ENCODE results near the gene KIAA1958.

KIAA1958 gene, protein sequence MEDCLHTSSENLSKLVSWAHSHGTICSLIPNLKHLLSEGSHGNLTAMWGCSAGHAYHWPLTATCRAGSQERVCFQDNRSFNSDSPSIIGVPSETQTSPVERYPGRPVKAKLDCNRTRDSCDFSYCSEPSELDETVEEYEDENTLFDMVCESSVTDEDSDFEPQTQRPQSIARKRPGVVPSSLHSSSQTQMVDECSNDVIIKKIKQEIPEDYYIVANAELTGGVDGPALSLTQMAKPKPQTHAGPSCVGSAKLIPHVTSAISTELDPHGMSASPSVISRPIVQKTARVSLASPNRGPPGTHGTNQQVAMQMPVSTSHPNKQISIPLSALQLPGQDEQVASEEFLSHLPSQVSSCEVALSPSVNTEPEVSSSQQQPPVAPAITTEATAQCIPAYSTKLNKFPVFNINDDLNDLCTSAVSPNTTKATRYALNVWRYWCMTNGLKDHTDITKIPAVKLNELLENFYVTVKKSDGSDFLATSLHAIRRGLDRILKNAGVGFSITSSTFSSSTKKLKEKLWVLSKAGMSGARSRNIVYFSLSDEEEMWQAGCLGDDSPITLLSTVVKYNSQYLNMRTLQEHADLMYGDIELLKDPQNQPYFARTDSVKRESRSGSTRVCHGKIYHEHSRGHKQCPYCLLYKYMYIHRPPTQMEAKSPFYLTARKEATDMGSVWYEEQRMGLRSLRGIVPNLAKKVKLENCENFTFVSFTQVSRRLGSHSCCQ

DNA sequence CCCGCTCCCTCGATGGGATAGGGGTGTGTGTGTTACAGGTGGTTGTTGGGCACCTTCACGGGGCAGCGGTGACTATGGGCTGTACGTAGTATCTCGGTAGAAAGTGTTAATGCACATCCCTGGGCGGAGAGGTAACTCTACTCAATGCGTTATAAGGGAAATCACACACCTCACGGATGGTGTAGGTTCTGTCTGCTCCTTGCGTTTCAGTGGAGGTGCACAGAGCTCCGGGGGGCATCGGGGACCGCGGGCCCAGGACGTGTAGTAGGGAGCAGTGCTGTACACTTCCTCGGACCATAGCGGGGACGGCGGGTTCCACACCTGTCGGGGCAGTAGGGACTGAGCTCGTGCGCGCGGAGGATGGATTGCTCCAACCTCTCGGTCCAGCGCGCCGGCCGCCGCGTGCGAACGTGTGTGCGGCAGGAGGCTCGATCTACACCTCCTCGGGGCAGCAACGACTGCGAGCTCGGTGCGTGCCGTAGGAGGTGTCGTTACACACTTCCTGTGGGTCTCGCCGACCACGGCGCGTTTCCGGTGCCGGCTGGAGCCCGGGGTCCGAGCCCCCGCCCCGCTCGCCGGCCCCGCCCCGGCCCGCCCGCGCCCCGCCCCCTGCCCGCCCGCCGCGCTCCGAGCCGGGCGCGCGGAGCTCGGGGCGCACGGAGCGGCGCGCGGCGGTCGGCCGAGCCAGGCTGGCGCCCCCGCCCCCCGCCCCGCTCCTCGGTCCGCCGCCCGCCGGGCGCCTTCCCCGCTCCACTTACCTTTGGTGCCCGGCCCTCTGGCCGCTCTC lies at the start of gene KIAA1958:
KIAA1958 (plus strand) TSS at position 607 of the 787 bp plus-strand sequence. CDS start 87,254 bp downstream, outside the sequence.
- Mint-ChIP-seq H3K27me3 (no peaks in the 10 kb centered on the region), H3K27ac (peak within 1 kb of the TSS; percentile 94), H3K9me3 (no peaks in the 10 kb centered on the region), H3K4me3 (peak within 1 kb of the TSS; percentile 99), H3K4me1 (peaks cover 48% of the 10 kb centered on the region), H3K36me3 (no peaks in the 10 kb centered on the region)

DNA sequence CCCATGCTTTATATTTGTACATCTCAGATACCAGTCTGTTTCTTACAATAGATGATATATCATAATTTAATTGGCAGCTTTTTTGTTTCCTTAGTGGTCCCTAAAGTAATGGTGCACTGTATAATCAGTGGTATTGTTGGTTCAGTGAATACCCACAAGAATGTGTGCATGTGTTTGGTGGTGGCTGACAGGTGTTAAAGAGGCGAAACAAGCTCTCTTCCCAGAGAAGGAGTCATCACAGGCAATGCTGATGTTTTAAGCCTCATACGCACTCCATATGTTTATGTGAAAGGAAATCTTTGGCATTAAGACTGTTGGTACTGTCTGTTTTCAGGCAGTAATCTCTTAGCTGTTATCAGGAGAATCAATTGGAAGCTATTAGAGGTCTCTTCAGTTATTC lies 49.2 kb upstream of the KIAA1958 start:
- H3K4me3 Mint-ChIP-seq: no peak overlapping the region

DNA sequence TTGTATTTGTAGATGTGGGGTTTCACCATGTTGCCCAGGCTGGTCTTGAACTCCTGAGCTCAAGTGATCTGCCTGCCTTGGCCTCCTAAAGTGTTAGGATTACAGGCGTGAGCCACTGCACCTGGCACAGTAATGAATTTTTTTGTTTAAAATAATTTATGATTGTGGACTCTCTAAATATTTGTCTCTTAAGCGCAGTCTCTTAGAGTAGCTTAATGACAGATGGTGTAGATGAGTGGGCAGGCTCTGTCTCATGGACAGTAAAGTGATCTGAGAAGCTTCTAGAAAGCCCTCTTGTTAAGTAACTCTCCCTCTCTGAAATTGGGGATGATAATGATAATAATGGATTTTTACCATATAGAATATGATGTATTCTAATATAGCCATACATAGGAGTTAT lies 47.5 kb upstream of the KIAA1958 start:
- H3K4me3 Mint-ChIP-seq: no peak overlapping the region
- no peak overlapping the region for H3K27ac Mint-ChIP-seq
- H3K36me3 Mint-ChIP-seq: peaks cover 3% of the 10 kb centered on the region
- no peaks in the 10 kb centered on the region for H3K27me3 Mint-ChIP-seq
- no peaks in the 10 kb centered on the region for H3K9me3 Mint-ChIP-seq
- H3K4me1 Mint-ChIP-seq: no peaks in the 10 kb centered on the region

More for the DNA sequence above, 49.2 kb upstream of the KIAA1958 start:
- H3K9me3 Mint-ChIP-seq: no peaks in the 10 kb centered on the region
- no peak overlapping the region for H3K27ac Mint-ChIP-seq
- H3K27me3 Mint-ChIP-seq: no peaks in the 10 kb centered on the region
- H3K36me3 Mint-ChIP-seq: peaks cover 3% of the 10 kb centered on the region
- no peaks in the 10 kb centered on the region for H3K4me1 Mint-ChIP-seq

DNA sequence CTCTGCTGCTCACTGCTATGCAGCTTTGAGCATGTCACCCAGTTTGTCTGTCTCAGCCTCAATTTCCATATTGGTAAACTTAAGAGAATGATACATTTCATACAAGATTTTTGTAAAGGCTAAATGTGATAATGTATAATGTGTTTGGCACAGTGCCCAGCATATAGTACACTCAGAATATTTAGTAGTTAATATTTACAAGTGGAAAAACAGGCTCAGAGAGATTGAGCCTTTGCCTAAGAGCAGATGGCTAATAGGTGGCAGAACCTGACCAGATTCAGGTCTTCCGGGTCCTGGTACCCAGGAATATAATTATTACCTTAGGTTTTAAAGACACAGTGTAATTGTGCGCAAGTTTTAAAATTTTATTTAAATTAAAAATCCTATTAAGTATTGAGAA lies 46.8 kb upstream of the KIAA1958 start:
- no peaks in the 10 kb centered on the region for H3K27me3 Mint-ChIP-seq
- H3K36me3 Mint-ChIP-seq: peaks cover 3% of the 10 kb centered on the region
- no peaks in the 10 kb centered on the region for H3K9me3 Mint-ChIP-seq
- H3K27ac Mint-ChIP-seq: no peak overlapping the region
- H3K4me1 Mint-ChIP-seq: no peaks in the 10 kb centered on the region
- no peak overlapping the region for H3K4me3 Mint-ChIP-seq

DNA sequence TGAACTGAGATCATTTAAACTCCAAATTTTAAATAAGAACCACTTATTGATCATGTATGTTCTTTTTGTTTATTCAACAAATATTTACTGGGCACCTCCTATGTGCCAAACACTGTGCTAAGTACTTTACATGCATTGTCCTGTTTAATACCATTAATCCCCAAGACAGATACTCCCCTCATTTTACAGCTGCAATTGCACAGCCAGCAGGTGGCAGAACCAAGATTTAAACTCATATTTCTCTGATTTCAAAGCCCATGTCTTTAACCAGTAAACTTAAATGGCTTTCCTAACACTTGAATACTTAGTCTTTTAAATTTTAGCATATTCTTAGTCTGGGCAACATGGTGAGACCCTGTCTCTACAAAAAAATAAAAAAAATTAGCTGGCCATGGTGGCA lies 43.4 kb upstream of the KIAA1958 start:
- no peaks in the 10 kb centered on the region for H3K27me3 Mint-ChIP-seq
- H3K36me3 Mint-ChIP-seq: peaks cover 3% of the 10 kb centered on the region
- no peaks in the 10 kb centered on the region for H3K9me3 Mint-ChIP-seq
- H3K27ac Mint-ChIP-seq: no peak overlapping the region
- H3K4me3 Mint-ChIP-seq: no peak overlapping the region
- no peaks in the 10 kb centered on the region for H3K4me1 Mint-ChIP-seq

DNA sequence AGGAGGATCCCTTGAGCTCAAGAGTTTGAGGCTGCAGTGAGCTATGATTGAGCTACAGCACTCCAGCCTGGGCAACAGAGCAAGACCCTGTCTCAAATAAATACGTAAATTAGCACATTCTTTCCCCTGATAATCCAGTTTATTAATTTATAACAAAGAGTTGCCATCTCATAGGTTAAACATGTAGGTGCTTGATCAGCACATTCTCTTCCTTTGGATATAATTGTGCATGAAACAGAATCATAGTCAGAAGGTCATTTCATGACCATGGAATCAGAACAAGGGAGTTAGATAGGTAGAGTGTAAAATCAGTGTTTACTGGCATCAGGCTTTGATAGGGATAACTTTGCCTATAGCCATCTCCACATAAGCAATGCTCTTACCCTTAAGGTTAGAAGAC lies 43.0 kb upstream of the KIAA1958 start:
- H3K4me1 Mint-ChIP-seq: no peaks in the 10 kb centered on the region
- no peaks in the 10 kb centered on the region for H3K9me3 Mint-ChIP-seq
- no peak overlapping the region for H3K27ac Mint-ChIP-seq
- H3K4me3 Mint-ChIP-seq: no peak overlapping the region
- peaks cover 3% of the 10 kb centered on the region for H3K36me3 Mint-ChIP-seq
- H3K27me3 Mint-ChIP-seq: no peaks in the 10 kb centered on the region

DNA sequence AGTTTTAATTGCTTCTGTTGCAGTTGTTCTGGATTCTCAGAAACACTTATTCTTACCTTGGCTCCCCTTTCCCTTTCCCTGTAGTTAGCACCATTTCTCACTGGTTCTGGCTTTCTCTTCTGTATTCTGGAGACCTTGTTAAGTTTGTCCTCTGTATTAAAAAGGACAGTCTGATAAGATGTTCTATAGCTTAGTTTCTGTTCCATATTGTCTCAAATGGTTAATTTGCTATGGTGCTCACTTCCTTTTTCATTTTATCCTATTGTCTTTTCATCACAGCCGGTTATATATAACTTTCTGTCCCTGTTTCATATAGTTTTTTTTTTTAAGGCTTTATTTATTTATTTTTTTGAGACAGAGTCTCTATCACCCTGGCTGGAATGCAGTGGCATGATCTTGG lies 41.4 kb upstream of the KIAA1958 start:
- no peaks in the 10 kb centered on the region for H3K27me3 Mint-ChIP-seq
- no peak overlapping the region for H3K27ac Mint-ChIP-seq
- H3K4me1 Mint-ChIP-seq: no peaks in the 10 kb centered on the region
- H3K4me3 Mint-ChIP-seq: no peak overlapping the region
- H3K36me3 Mint-ChIP-seq: peaks cover 3% of the 10 kb centered on the region
- H3K9me3 Mint-ChIP-seq: no peaks in the 10 kb centered on the region

DNA sequence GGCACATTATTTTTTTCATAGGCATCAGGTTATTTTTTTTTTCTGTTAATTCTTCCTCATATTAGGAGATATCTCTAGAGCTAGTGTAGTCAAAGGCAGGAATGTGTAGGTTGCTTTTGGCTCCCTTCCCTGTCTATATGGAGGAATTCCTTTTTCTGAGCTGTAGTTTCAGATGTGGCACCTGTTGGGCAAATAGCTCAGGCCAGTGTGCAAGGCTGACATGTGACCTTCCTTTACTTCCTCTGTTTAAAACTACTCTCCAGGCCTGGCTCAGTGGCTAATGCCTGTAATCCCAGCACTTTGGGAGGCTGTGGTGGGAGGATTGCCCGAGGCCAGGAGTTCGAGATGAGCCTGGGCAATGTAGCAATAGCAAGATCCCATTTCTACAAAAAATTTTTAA lies 40.5 kb upstream of the KIAA1958 start:
- Mint-ChIP-seq H3K36me3 (peaks cover 2% of the 10 kb centered on the region), H3K9me3 (no peaks in the 10 kb centered on the region), H3K4me3 (no peak overlapping the region), H3K27me3 (no peaks in the 10 kb centered on the region), H3K27ac (no peak overlapping the region), H3K4me1 (no peaks in the 10 kb centered on the region)

DNA sequence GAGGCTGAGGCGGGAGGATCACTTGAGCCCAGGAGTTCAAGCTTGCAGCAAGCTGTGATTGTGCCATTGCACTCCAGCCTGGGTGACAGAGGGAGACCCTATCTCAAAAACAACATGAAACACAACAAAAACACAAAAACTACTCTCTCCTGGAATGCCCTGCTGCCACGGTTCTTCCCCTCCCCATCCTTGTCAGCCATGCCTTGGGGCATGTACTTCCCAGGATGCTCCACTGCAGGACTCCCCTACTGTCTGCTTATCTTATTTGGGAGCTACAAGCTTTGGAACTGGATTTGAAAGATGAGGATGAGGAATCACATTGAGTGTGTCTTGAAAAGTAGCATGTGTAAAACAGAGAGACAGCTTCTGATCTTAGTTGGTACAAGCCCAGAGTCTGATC lies 40.1 kb upstream of the KIAA1958 start:
- H3K9me3 Mint-ChIP-seq: no peaks in the 10 kb centered on the region
- H3K4me3 Mint-ChIP-seq: no peak overlapping the region
- H3K36me3 Mint-ChIP-seq: no peaks in the 10 kb centered on the region
- H3K27ac Mint-ChIP-seq: no peak overlapping the region
- H3K4me1 Mint-ChIP-seq: no peaks in the 10 kb centered on the region
- H3K27me3 Mint-ChIP-seq: no peaks in the 10 kb centered on the region

DNA sequence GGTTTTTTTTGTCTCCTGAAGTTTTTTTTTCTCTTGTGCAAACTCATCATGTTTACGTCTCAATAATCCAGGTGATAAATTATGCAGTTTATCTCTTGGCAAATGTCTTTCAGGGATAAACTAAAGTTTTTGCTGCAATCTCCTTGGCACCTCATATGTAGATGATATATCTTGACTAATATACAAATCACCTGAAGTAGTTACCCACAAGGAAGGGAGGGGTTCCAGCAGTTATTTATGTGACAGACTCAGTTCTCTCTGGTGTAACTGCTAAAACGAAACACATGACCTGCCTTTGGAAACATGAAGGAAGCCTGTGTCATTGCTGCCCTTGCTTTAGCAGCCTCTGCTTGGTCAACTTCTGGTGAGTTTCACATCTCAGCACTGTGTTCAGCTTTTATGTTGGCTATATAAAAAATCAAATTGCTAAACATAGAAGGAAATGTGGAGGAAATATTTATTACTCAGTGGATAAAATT lies 39.3 kb upstream of the KIAA1958 start:
- Mint-ChIP-seq H3K36me3 (no peaks in the 10 kb centered on the region), H3K27ac (no peak overlapping the region), H3K4me3 (no peak overlapping the region), H3K27me3 (no peaks in the 10 kb centered on the region), H3K9me3 (no peaks in the 10 kb centered on the region), H3K4me1 (no peaks in the 10 kb centered on the region)

DNA sequence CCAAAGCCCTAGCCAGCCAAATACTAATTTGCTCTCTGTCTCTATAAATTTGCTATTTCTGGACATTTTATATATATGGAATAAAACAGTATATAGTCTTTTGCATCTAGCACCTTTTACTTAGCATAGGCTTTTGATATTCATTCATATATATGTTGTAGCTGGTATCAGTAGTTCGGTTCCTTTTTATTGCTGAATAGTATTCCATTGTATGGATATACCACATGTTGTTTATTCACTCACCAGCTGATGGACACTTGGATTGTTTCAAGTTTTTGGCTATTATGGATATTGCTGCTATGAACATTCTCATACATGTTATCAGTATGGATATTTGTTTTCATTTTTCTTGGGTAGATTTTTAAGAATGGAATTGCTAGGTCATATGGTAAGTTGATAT lies 23.8 kb upstream of the KIAA1958 start:
- H3K4me3 Mint-ChIP-seq: no peak overlapping the region
- H3K9me3 Mint-ChIP-seq: peaks cover 4% of the 10 kb centered on the region
- peaks cover 23% of the 10 kb centered on the region for H3K36me3 Mint-ChIP-seq
- H3K27ac Mint-ChIP-seq: no peak overlapping the region
- no peaks in the 10 kb centered on the region for H3K4me1 Mint-ChIP-seq
- no peaks in the 10 kb centered on the region for H3K27me3 Mint-ChIP-seq

DNA sequence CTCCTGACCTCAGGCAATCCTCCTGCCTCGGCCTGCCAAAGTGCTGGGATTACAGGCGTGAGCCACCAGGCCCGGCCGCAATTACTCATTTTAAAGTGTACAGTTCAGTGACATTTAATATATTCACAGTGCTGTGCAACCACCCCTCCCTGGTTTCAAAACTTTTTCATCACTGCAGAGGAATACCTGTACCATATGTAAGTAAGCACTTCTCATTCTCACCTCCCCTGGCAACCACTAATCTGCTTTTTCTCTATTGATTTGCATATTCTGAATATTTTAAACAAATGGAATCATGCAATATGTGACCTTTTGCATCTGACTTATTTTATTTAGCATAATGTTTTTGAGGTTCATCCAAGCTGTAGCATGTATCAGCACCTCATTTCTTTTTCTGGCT lies 21.3 kb upstream of the KIAA1958 start:
- Mint-ChIP-seq H3K4me3 (no peak overlapping the region), H3K27ac (no peak overlapping the region)

DNA sequence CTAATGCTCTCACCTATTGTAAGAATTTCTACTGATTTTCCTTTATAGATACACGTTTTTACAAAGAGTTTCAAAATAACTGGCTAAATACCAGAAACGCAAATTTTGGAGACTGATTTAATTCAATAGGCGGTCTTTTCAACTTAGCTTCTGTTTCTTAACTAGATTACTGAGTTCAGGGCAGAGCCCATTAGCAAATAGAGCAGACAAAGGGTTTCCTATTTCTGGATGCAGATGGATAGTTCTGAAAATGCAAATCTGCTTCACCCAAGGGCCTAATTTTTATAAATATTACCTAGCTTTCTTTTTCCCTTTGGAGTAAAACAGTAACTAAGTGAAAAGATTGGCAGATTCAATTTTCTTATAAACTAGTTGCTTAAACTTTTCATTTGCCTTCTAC lies 13.6 kb upstream of the KIAA1958 start:
- Mint-ChIP-seq H3K4me1 (no peaks in the 10 kb centered on the region), H3K36me3 (peaks cover 15% of the 10 kb centered on the region), H3K27me3 (no peaks in the 10 kb centered on the region), H3K4me3 (no peak overlapping the region), H3K9me3 (peaks cover under 1% of the 10 kb centered on the region), H3K27ac (no peak overlapping the region)

More for the DNA sequence above, 21.3 kb upstream of the KIAA1958 start:
- peaks cover 4% of the 10 kb centered on the region for H3K9me3 Mint-ChIP-seq
- no peaks in the 10 kb centered on the region for H3K4me1 Mint-ChIP-seq
- peaks cover 25% of the 10 kb centered on the region for H3K36me3 Mint-ChIP-seq
- no peaks in the 10 kb centered on the region for H3K27me3 Mint-ChIP-seq

DNA sequence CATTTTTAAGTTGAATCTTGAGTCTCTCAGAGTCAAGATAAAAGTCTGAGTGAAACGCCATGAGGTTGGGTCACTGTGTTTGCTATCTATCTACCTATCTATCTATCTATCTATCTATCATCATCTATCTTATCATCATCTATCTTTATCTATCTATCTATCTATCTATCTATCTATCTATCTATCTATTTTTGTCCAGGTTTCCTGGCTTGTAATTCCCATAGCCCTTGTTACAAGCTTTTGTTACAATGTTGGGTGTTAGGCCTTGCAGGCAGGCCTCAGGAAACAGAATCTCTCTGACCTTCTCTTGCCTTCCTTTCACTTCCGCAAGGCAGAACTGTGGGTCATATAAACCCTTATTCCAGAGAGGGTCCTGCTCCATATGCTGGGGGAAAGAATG lies 12.6 kb upstream of the KIAA1958 start:
- Mint-ChIP-seq H3K4me3 (no peak overlapping the region), H3K9me3 (peaks cover 4% of the 10 kb centered on the region), H3K27me3 (no peaks in the 10 kb centered on the region), H3K27ac (no peak overlapping the region), H3K36me3 (peaks cover 13% of the 10 kb centered on the region), H3K4me1 (no peaks in the 10 kb centered on the region)

DNA sequence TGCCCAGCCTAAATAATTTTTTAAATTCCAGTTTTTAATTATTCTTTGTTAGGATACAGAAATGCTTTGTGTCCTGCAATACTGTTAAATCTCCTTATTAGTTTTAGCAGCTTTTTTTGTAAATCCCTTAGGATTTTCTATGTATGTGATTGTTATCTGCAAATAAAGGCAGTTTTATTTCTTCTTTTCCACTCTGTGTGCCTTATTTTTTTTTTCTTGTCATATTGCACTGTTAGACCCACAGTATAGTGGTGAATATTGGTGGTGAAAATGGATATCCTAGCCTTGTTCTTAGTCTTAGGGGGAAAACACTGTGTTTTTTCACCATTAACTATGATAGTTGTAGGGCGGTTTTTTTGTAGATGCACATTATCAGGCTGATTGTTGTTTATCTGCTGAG lies 11.3 kb upstream of the KIAA1958 start:
- H3K36me3 Mint-ChIP-seq: peaks cover 13% of the 10 kb centered on the region
- H3K27ac Mint-ChIP-seq: no peak overlapping the region
- peaks cover 4% of the 10 kb centered on the region for H3K9me3 Mint-ChIP-seq
- H3K27me3 Mint-ChIP-seq: no peaks in the 10 kb centered on the region
- no peaks in the 10 kb centered on the region for H3K4me1 Mint-ChIP-seq
- H3K4me3 Mint-ChIP-seq: no peak overlapping the region

DNA sequence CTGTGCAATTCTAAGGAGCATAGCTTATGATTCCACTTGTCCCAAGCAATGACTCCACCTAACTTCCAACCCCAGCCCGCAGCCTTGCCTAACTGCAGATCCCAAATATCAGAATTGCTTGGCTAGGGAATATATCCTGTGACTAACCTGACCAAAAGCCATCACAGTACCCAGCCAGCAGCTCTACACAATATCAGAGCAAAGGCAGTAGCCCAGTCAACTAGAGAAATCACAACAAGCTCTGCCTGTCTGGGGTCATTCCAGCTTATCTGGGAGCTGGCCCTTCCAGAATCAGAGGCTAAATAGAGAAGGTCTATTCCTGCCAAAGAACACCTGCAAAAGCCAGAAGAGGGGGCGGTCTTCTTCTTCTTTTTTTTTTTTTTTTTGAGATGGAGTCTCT lies 9.3 kb upstream of the KIAA1958 start:
- no peaks in the 10 kb centered on the region for H3K4me1 Mint-ChIP-seq
- no peak overlapping the region for H3K4me3 Mint-ChIP-seq
- no peaks in the 10 kb centered on the region for H3K27me3 Mint-ChIP-seq
- no peak overlapping the region for H3K27ac Mint-ChIP-seq
- H3K9me3 Mint-ChIP-seq: peaks cover 4% of the 10 kb centered on the region
- H3K36me3 Mint-ChIP-seq: peaks cover 13% of the 10 kb centered on the region
